Glutamatergic neuron (in vitro differentiated cells): ENCODE measurements around the gene MRM2. TPM values are rescaled to one million over a fixed set of nuclear protein-coding genes. Genes with fewer than 3 reads are reported as not detected.

Source experiments
- DNase-seq: peaks from one replicate; pipeline ENCODE4 v3.0.0; 2022
- H3K27ac Mint-ChIP-seq: one replicate; pipeline ENCODE4 v1.8.0; 2020; ENCODE audit warnings: mild to moderate bottlenecking, mixed read lengths, inconsistent platforms; ENCODE audit not compliant: unreplicated experiment
- H3K27me3 Mint-ChIP-seq: one replicate; pipeline ENCODE4 v1.8.0; 2020; ENCODE audit warnings: mild to moderate bottlenecking, moderate library complexity, mixed read lengths, inconsistent platforms; ENCODE audit not compliant: unreplicated experiment
- H3K36me3 Mint-ChIP-seq: one replicate; pipeline ENCODE4 v1.8.0; 2020; ENCODE audit warnings: mild to moderate bottlenecking, mixed read lengths, inconsistent platforms; ENCODE audit not compliant: unreplicated experiment
- H3K4me1 Mint-ChIP-seq: one replicate; pipeline ENCODE4 v1.8.0; 2020; ENCODE audit warnings: mild to moderate bottlenecking, low read depth, mixed read lengths, inconsistent platforms; ENCODE audit not compliant: unreplicated experiment
- H3K4me3 Mint-ChIP-seq: one replicate; pipeline ENCODE4 v1.8.0; 2020; ENCODE audit warnings: mild to moderate bottlenecking, mixed read lengths, inconsistent platforms; ENCODE audit not compliant: unreplicated experiment
- H3K9me3 Mint-ChIP-seq: one replicate; pipeline ENCODE4 v1.8.0; 2020; ENCODE audit warnings: mild to moderate bottlenecking, moderate library complexity, mixed read lengths, inconsistent platforms; ENCODE audit not compliant: unreplicated experiment
- CTCF ChIP-seq: fragments of 200-600 bp; sonication (generic); IDR thresholded peaks from one replicate; pipeline ENCODE4 v1.5.0; 2021; ENCODE audit not compliant: partially characterized antibody, unreplicated experiment
- total RNA-seq: library from RNA; stranded (reverse); fragmentation: NEBNext Ultra II Directional; extraction: Animal tissue kit (Norgen Biotek cat#: 25700); gene quantifications from one replicate; pipeline ENCODE4 v1.2.1, GENCODE V29; 2021; ENCODE audit not compliant: unreplicated experiment

MRM2 gene
- total RNA-seq, 1 donor from 2014 or later: 28.1 TPM

GRCh38 chr7:2218444-2218785, 23.6 kb downstream of the MRM2 start:
- DNase-seq: no peak
- Mint-ChIP-seq H3K4me1 (no peaks in the 10 kb centered on the region), H3K4me3 (no peak overlapping the region), H3K9me3 (peaks cover 2% of the 10 kb centered on the region), H3K36me3 (no peaks in the 10 kb centered on the region), H3K27me3 (peaks cover 9% of the 10 kb centered on the region), H3K27ac (no peak overlapping the region)
- no peak for TF ChIP-seq CTCF

GRCh38 chr7:2217716-2218443, 24.1 kb downstream of the MRM2 start:
- Mint-ChIP-seq H3K4me3 (no peak overlapping the region), H3K36me3 (peaks cover under 1% of the 10 kb centered on the region)

DNA sequence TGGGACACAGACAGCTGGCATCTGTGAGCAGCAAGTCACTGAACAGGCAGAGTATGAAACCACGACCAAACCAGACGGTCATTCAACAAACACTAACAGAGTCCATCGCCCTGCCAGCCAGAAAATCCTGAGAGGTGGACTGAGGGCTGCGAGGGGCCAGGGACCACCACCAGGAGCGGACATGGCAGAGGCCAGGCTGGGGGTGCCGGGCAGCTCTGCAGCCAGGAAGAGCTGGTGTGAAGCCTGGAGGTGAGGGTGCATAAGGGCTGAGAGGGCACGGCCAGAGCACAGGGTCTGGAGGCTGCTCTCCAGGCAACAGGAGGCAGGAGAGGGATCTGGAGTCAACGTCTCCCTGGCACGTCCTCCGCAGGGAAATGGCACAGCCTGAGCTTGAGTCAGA, 24.8 kb downstream of the MRM2 start:
- Mint-ChIP-seq H3K27me3 (peaks cover 9% of the 10 kb centered on the region), H3K9me3 (peaks cover 2% of the 10 kb centered on the region), H3K4me3 (no peak overlapping the region), H3K4me1 (no peaks in the 10 kb centered on the region), H3K36me3 (peaks cover 7% of the 10 kb centered on the region), H3K27ac (no peak overlapping the region)
- DNase-seq: no peak
- no peak for TF ChIP-seq CTCF

More at GRCh38 chr7:2217716-2218443, 24.1 kb downstream of the MRM2 start:
- H3K9me3 Mint-ChIP-seq: peaks cover 2% of the 10 kb centered on the region
- H3K27me3 Mint-ChIP-seq: peaks cover 9% of the 10 kb centered on the region
- DNase-seq: no peak
- no peak for TF ChIP-seq CTCF
- no peak overlapping the region for H3K27ac Mint-ChIP-seq
- no peaks in the 10 kb centered on the region for H3K4me1 Mint-ChIP-seq

- no peak overlapping the region for H3K4me3 Mint-ChIP-seq
- H3K27me3 Mint-ChIP-seq: peaks cover 6% of the 10 kb centered on the region
- H3K27ac Mint-ChIP-seq: no peak overlapping the region
- H3K9me3 Mint-ChIP-seq: no peaks in the 10 kb centered on the region
- H3K4me1 Mint-ChIP-seq: no peaks in the 10 kb centered on the region
- peaks cover 7% of the 10 kb centered on the region for H3K36me3 Mint-ChIP-seq
- TF ChIP-seq CTCF: no peak
- no peak for DNase-seq
These were observed 26.2 kb downstream of the MRM2 start for GRCh38 chr7:2215851-2216250.

DNA sequence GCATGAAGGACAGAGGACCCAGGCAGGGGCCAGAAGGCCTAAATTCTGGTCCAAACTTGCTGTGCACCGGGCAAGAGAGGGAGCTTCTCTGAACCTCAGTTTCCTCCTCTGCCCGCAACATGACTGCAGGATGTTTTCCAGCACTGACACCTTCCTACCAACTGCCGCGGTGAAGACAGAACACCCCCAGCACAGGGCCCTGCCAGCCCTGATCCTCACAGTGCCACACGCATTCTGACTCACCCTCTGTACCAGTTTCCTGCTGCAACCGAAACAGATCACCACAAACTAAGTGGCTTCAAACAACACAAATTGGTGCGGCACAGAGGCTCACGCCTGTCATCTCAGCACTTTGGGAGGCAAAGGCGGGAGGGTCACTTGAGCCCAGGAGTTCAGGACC, 27.4 kb downstream of the MRM2 start:
- Mint-ChIP-seq H3K27me3 (peaks cover 6% of the 10 kb centered on the region), H3K4me1 (peaks cover 1% of the 10 kb centered on the region), H3K9me3 (no peaks in the 10 kb centered on the region), H3K27ac (no peak overlapping the region), H3K4me3 (no peak overlapping the region), H3K36me3 (peaks cover 7% of the 10 kb centered on the region)
- DNase-seq: no peak
- TF ChIP-seq CTCF: no peak
